Measurements from ENCODE around the gene USP48. TPM values are rescaled to one million over a fixed set of nuclear protein-coding genes. Genes with fewer than 3 reads are reported as not detected.

USP48 gene
- total and polyA plus RNA-seq, 2 of the 8 experiments (the other 6 are each of a cell fraction or from before 2014, with no cell fraction given), result 12.8 to 83.5 TPM

- H2BK15ac ChIP-seq (ENCODE audit: low read length), result no peak overlapping the region
- ChIA-PET CTCF (ENCODE audit: partially characterized antibody) (interaction anchor here (0.6 kb wide), 1 partner anchor 172 kb away, joined by 5 read pairs; no protein-coding TSS in a partner anchor), POLR2A (ENCODE audit: partially characterized antibody) (interaction anchor here (1.3 kb wide), 1 partner anchor 11 kb away, joined by 3 read pairs; no protein-coding TSS in a partner anchor)
- no peak for TF ChIP-seq SRF (IDR thresholded peaks at IDR 0.05; ENCODE audit: low read depth, low read length)
- TF ChIP-seq RNF2 (IDR thresholded peaks at IDR 0.05; ENCODE audit: borderline replicate concordance, low read depth, low read length, missing control alignments, poor library complexity, severe bottlenecking), result no peak
- TF ChIP-seq ATF2 (IDR thresholded peaks at IDR 0.05; ENCODE audit: low read length), result no peak
- no peak for TF ChIP-seq CBX8 (IDR thresholded peaks at IDR 0.05; ENCODE audit: borderline replicate concordance, low read depth, low read length)
- TF ChIP-seq JUND (IDR thresholded peaks at IDR 0.05; ENCODE audit: low read length), result no peak
- no peak for TF ChIP-seq GTF2F1 (IDR thresholded peaks at IDR 0.05; ENCODE audit: borderline replicate concordance, low read depth, low read length)
- no peak for TF ChIP-seq POU5F1 (IDR thresholded peaks at IDR 0.05; ENCODE audit: low read depth, low read length)
- TF ChIP-seq ZNF274 (IDR thresholded peaks at IDR 0.05; ENCODE audit: borderline replicate concordance, extremely low read depth, low read length), result no peak
- TF ChIP-seq TBP (IDR thresholded peaks at IDR 0.05; ENCODE audit: low read depth, low read length), result no peak
- no peak for TF ChIP-seq FOSL1 (IDR thresholded peaks at IDR 0.05; ENCODE audit: insufficient read depth, low read depth, low read length)
- TF ChIP-seq RBBP5 (IDR thresholded peaks at IDR 0.05; ENCODE audit: borderline replicate concordance, low read depth, low read length), result no peak
- no peak for TF ChIP-seq SIX5 (IDR thresholded peaks at IDR 0.05; ENCODE audit: low read depth, low read length)
Observed at GRCh38 chr1:21824926-21825325, 42.0 kb upstream of the USP48 start.

More at GRCh38 chr1:21824926-21825325, 42.0 kb upstream of the USP48 start:
- Histone ChIP-seq H4K91ac (replicated peaks; ENCODE audit: insufficient read length, low read length) (no peak overlapping the region), H2AFZ (ENCODE audit: low read length) (no peak overlapping the region), H4K5ac (ENCODE audit: insufficient read length, low read depth, low read length) (no peak overlapping the region), H2BK20ac (ENCODE audit: low read length) (no peak overlapping the region), H3K27me3 (replicated peaks in 1 of 4; ENCODE audit: control insufficient read depth in 3 of 4, extremely low read depth in 1 of 4, insufficient read depth in 3 of 4, low read length in 3 of 4) (no peaks in the 10 kb centered on the region; a peak in 1 of 7 replicates), H4K20me1 (replicated peaks in 1 of 2; ENCODE audit: control insufficient read depth in 1 of 2, insufficient read depth in 2 of 2, low read length in 2 of 2) (peaks cover 0 to 2% of the 10 kb centered on the region in 2 experiments), H4K8ac (ENCODE audit: extremely low read depth, insufficient read depth, low read length) (no peak overlapping the region), H3K79me2 (ENCODE audit: control insufficient read depth in 1 of 2, insufficient read depth in 2 of 2, low read length in 2 of 2) (no peaks in the 10 kb centered on the region), H3K56ac (replicated peaks; ENCODE audit: insufficient read length, low read depth, low read length) (no peak overlapping the region), H3K23me2 (ENCODE audit: low read depth, low read length) (no peaks in the 10 kb centered on the region), H2BK120ac (replicated peaks; ENCODE audit: low read depth, low read length) (no peak overlapping the region), H3K9ac (replicated peaks in 1 of 4; ENCODE audit: extremely low read depth in 1 of 4, low read depth in 3 of 4, low read length in 3 of 4) (no peak overlapping the region), H3K23ac (ENCODE audit: insufficient read length) (no peak overlapping the region), H2BK12ac (ENCODE audit: low read depth, low read length) (no peak overlapping the region), H3K4me2 (ENCODE audit: insufficient read depth in 1 of 2, low read depth in 2 of 2, low read length in 2 of 2) (no peak overlapping the region), H3K27ac (ENCODE audit: low read depth, low read length) (no peak overlapping the region), H3K4me1 (replicated peaks in 1 of 4; ENCODE audit: control insufficient read depth in 3 of 4, insufficient read depth in 4 of 4, low read length in 3 of 4) (no peaks in the 10 kb centered on the region; a peak in 1 of 7 replicates), H3K4ac (replicated peaks; ENCODE audit: insufficient read length, low read depth, low read length) (no peak overlapping the region), H3K36me3 (ENCODE audit: control insufficient read depth in 2 of 4, insufficient read depth in 4 of 4, low read length in 3 of 4) (peaks cover 5 to 47% (median 30%) of the 10 kb centered on the region in 4 experiments; a peak in 7 of 8 replicates), H3K9me3 (ENCODE audit: insufficient read depth in 2 of 2, low read depth in 1 of 2, low read length in 1 of 2) (no peaks in the 10 kb centered on the region), H3K4me3 (ENCODE audit: extremely low read depth in 1 of 4, insufficient read depth in 2 of 4, low read depth in 3 of 4, low read length in 4 of 4) (no peak overlapping the region), H3K14ac (ENCODE audit: insufficient read length) (no peak overlapping the region), H3K18ac (ENCODE audit: extremely low read depth, low read length) (no peak overlapping the region), H3K79me1 (ENCODE audit: low read depth, low read length) (no peaks in the 10 kb centered on the region), H2AK5ac (ENCODE audit: low read depth, low read length) (no peak overlapping the region), H2BK5ac (ENCODE audit: low read depth, low read length) (no peak overlapping the region)
- WGBS, 2 experiments (ENCODE audit: extremely low coverage in 1 of 2, insufficient coverage in 1 of 2, insufficient read length in 1 of 2, insufficient replicate concordance in 2 of 2, low coverage in 1 of 2, low lambda C conversion rate in 2 of 2, missing lambda C conversion rate in 1 of 2), result 89% methylated on average over 2 of the region's 2 CpGs; no CpG with 5 or more reads in 1 of the 2 experiments
- DNase-seq (ENCODE audit: low read depth in 1 of 2, low spot score in 2 of 2) (no peak), FAIRE-seq (no peak)
